HCT116 (cell line): ENCODE measurements around the gene LELP1. TPM values are rescaled to one million over a fixed set of nuclear protein-coding genes. Genes with fewer than 3 reads are reported as not detected.

Source experiments
- ATAC-seq: fragments of 200-7000 bp; cut with Tn5 transposase; 2 replicates; pipeline ENCODE4 v1.9.1; 2020; ENCODE audit warnings: mild to moderate bottlenecking, moderate library complexity
- BruUV-seq: library from RNA; stranded (reverse); fragments of 400-500 nt; replicated peaks from 2 replicates; lab custom pipeline; 2021; lab: Mats Ljungman, UMichigan
- CTCF ChIA-PET: fragments of 300-600 bp; sonication (Branson Sonifier 250); formaldehyde crosslinking; loops from one replicate; lab custom pipeline; 2021; ENCODE audit warnings: antibody characterized with exemption; lab: Charles Lee
- POLR2A ChIA-PET: fragments of 300-600, 350-600 bp; sonication (Branson Sonifier 250); formaldehyde crosslinking; loops from one replicate; lab custom pipeline; 2021; ENCODE audit warnings: antibody characterized with exemption; lab: Charles Lee
- RAD21 ChIA-PET, 2 experiments: fragments of 300-600 bp; sonication (Branson Sonifier 250); formaldehyde crosslinking; loops; one replicate each; lab custom pipeline; 2023; ENCODE audit warnings: low total read pairs in 2 of 2; ENCODE audit not compliant: uncharacterized antibody in 2 of 2, unreplicated experiment in 2 of 2, low non-redundant PET in 1 of 2; lab: Charles Lee
- DNase-seq: peaks from one replicate; pipeline ENCODE4 v3.0.0-alpha.2; 2010; ENCODE audit warnings: low read depth, low spot score
- H2AFZ ChIP-seq: fragments of 200-600 bp; shearing (Covaris generic), sonication (generic); 2 replicates; pipeline ENCODE4 v1.6.1; 2017; ENCODE audit warnings: low read depth, mixed run types, mixed read lengths, antibody characterized with exemption, low read length; ENCODE audit not compliant: poor library complexity, severe bottlenecking
- H3K27ac ChIP-seq: 2 replicates; pipeline ENCODE4 v1.5.1; 2012; ENCODE audit warnings: low read depth, low read length
- H3K27me3 ChIP-seq: fragments of 200-600 bp; sonication (generic); 2 replicates; pipeline ENCODE4 v1.6.1; 2016; ENCODE audit warnings: mixed run types, low read length, mixed read lengths; ENCODE audit not compliant: insufficient read depth
- H3K36me3 ChIP-seq, 2 experiments: fragments of 200-500 bp in 1 of 2; fragments of 200-600 bp in 1 of 2; sonication (Bioruptor generic) in 1 of 2; sonication (generic) in 1 of 2; 2 replicates each; pipeline versions ENCODE4 v1.5.1 to v1.6.1; 2014 to 2016; ENCODE audit warnings: low read length in 2 of 2, inconsistent platforms in 1 of 2, mixed read lengths in 1 of 2, mixed run types in 1 of 2; ENCODE audit not compliant: insufficient read depth in 2 of 2, control insufficient read depth in 1 of 2
- H3K4me1 ChIP-seq, 2 experiments: fragments of 200-600 bp in 1 of 2; sonication (generic) in 1 of 2; 2 replicates each; pipeline versions ENCODE4 v1.5.1 to v1.6.1; 2012 to 2017; ENCODE audit warnings: low read length in 2 of 2, inconsistent platforms in 1 of 2, mild to moderate bottlenecking in 1 of 2, mixed read lengths in 1 of 2, mixed run types in 1 of 2, moderate library complexity in 1 of 2; ENCODE audit not compliant: insufficient read depth in 2 of 2, control insufficient read depth in 1 of 2
- H3K4me2 ChIP-seq: fragments of 200-600 bp; sonication (generic); 2 replicates; pipeline ENCODE4 v1.6.1; 2017; ENCODE audit warnings: mixed run types, low read length, mixed read lengths
- H3K4me3 ChIP-seq, 2 experiments: fragments of 200-600 bp in 1 of 2; sonication (generic) in 1 of 2; replicated peaks in 1 of 2; 2 replicates each; pipeline ENCODE4 v1.5.1; 2011 to 2016; ENCODE audit warnings: low read length in 2 of 2, control low read depth in 1 of 2, low read depth in 1 of 2, mild to moderate bottlenecking in 1 of 2, mixed read lengths in 1 of 2, mixed run types in 1 of 2
- H3K79me2 ChIP-seq: fragments of 200-600 bp; sonication (generic); 2 replicates; pipeline ENCODE4 v1.6.1; 2017; ENCODE audit warnings: mild to moderate bottlenecking, mixed run types, low read length, moderate library complexity, mixed read lengths; ENCODE audit not compliant: insufficient read depth
- H3K9ac ChIP-seq: fragments of 200-600 bp; sonication (generic); 2 replicates; pipeline ENCODE4 v1.6.1; 2016; ENCODE audit warnings: low read length, mixed read lengths
- H3K9me2 ChIP-seq: fragments of 200-600 bp; sonication (generic), shearing (Covaris generic); 2 replicates; pipeline ENCODE4 v1.6.1; 2017; ENCODE audit warnings: mixed run types, mild to moderate bottlenecking, moderate library complexity; ENCODE audit not compliant: insufficient read depth
- H3K9me3 ChIP-seq, 2 experiments: fragments of 200-500 bp in 1 of 2; fragments of 200-600 bp in 1 of 2; sonication (Bioruptor generic) in 1 of 2; sonication (generic) in 1 of 2; 2 replicates each; pipeline ENCODE4 v1.6.1; 2014 to 2017; ENCODE audit warnings: low read length in 2 of 2, mixed read lengths in 2 of 2, inconsistent platforms in 1 of 2, low read depth in 1 of 2, mild to moderate bottlenecking in 1 of 2, mixed run types in 1 of 2, moderate library complexity in 1 of 2; ENCODE audit not compliant: control insufficient read depth in 1 of 2, insufficient read depth in 1 of 2
- H4K20me1 ChIP-seq: fragments of 200-600 bp; sonication (generic), shearing (Covaris generic); 2 replicates; pipeline ENCODE4 v1.6.1; 2017; ENCODE audit warnings: mixed run types, mild to moderate bottlenecking, moderate library complexity; ENCODE audit not compliant: insufficient read depth
- CBX3 ChIP-seq: IDR thresholded peaks from 2 replicates; pipeline ENCODE4 v1.6.1; 2012; ENCODE audit warnings: low read depth
- CEBPB ChIP-seq: IDR thresholded peaks from 2 replicates; pipeline ENCODE4 v1.6.1; 2012; ENCODE audit warnings: low read depth
- CTCF ChIP-seq, 3 experiments: fragments of 200-600 bp in 1 of 3; sonication (generic) in 1 of 3; IDR thresholded peaks in 2 of 3; conservative IDR thresholded peaks in 1 of 3; 2 replicates each; pipeline ENCODE4 v1.5.1; 2012 to 2017; ENCODE audit warnings: low read depth in 2 of 3, low read length in 2 of 3, antibody characterized with exemption in 1 of 3, borderline replicate concordance in 1 of 3, control low read depth in 1 of 3, mild to moderate bottlenecking in 1 of 3, mixed read lengths in 1 of 3, mixed run types in 1 of 3, moderate library complexity in 1 of 3; ENCODE audit not compliant: insufficient read depth in 1 of 3
- JUND ChIP-seq: IDR thresholded peaks from 2 replicates; pipeline ENCODE4 v1.6.1; 2012
- REST ChIP-seq: IDR thresholded peaks from 2 replicates; pipeline ENCODE4 v1.6.1; 2012; ENCODE audit warnings: low read depth
- SIN3A ChIP-seq: IDR thresholded peaks from 2 replicates; pipeline ENCODE4 v1.6.1; 2012; ENCODE audit warnings: low read depth
- TCF7L2 ChIP-seq: IDR thresholded peaks from 2 replicates; pipeline ENCODE4 v1.7.0; 2011; ENCODE audit warnings: borderline replicate concordance, inconsistent platforms; ENCODE audit not compliant: insufficient read depth, insufficient read length; ENCODE audit errors: extremely low read depth
- ZFX ChIP-seq: fragments of 450-650 bp; IDR thresholded peaks from 2 replicates; pipeline ENCODE4 v1.6.1; 2017
- ZNF274 ChIP-seq: fragments of 200-500 bp; sonication (Bioruptor generic); IDR thresholded peaks from 2 replicates; pipeline ENCODE4 v1.6.1; 2014; ENCODE audit warnings: mild to moderate bottlenecking, low read depth, low read length, inconsistent platforms
- intact Hi-C: fragments of 100-400 bp; cut with micrococcal nuclease; formaldehyde crosslinking; loops from 2 replicates; pipeline ENCODE4 v1.10.0; 2022
- total RNA-seq: library from RNA; stranded (reverse); gene quantifications from one replicate; pipeline ENCODE4 v1.2.1, GENCODE V29; 2021; ENCODE audit not compliant: unreplicated experiment

The LELP1 gene
- total RNA-seq, 1 experiment from 2014 or later = not detected

GRCh38 chr1:153232553-153232952 lies 29.3 kb downstream of the LELP1 start (continued):
- TF ChIP-seq TCF7L2 (no peak), ZNF274 (no peak)

DNA sequence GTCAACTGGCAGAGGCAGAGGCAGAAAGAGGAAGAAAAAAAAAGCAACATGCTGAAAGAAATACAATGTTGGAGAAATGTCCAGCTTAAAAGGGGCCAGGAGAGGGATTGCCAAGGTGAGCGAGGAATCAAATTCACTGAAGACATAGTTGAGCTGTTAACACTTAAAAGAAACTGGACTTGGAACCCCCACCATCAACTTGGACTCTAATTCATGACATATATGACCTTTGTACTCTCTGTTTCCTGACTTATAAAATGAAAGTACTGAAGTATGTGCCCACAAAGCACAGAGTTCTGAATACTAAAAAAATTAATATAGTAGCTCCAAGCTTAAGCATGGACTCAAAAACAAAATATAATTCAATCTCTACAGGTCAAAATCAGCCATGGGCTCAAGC lies 30.2 kb downstream of the LELP1 start:
- TF ChIP-seq TCF7L2 (no peak), CTCF (IDR thresholded peaks at IDR 0.05 in 2 of 3, conservative IDR thresholded peaks at IDR 0.05 in 1 of 3; ENCODE audit: borderline replicate concordance in 1 of 3, insufficient read depth in 1 of 3, low read depth in 2 of 3, low read length in 2 of 3) (no peak), REST (no peak), ZFX (no peak), CBX3 (no peak), CEBPB (no peak), SIN3A (no peak), JUND (no peak)
- BruUV-seq = no TSS peak

More for the DNA sequence above, 30.2 kb downstream of the LELP1 start:
- Histone ChIP-seq H2AFZ (no peak overlapping the region), H3K27me3 (peaks cover 3% of the 10 kb centered on the region; the same call in 1 of the 2 replicates), H3K9me2 (no peaks in the 10 kb centered on the region), H3K9me3 (no peaks in the 10 kb centered on the region), H3K27ac (no peak overlapping the region), H3K4me3 (no peak overlapping the region), H4K20me1 (no peaks in the 10 kb centered on the region), H3K36me3 (no peaks in the 10 kb centered on the region), H3K79me2 (no peaks in the 10 kb centered on the region), H3K4me2 (no peak overlapping the region), H3K4me1 (no peaks in the 10 kb centered on the region), H3K9ac (no peak overlapping the region)
- CTCF ChIA-PET = interaction anchor here (0.6 to 1.2 kb wide), 2 partner anchors 41 to 111 kb away, joined by 3 to 4 read pairs; no protein-coding TSS in a partner anchor
- no peak for DNase-seq
- POLR2A ChIA-PET = no interaction called here
- intact Hi-C loops = no loop called here
- RAD21 ChIA-PET = no interaction called here
- ATAC-seq = no peak
